ENCODE results near the gene RAPSN. TPM values are rescaled to one million over a fixed set of nuclear protein-coding genes. Genes with fewer than 3 reads are reported as not detected.

RAPSN gene
- total RNA-seq, 1 donor from 2014 or later, result 0.17 TPM

DNA sequence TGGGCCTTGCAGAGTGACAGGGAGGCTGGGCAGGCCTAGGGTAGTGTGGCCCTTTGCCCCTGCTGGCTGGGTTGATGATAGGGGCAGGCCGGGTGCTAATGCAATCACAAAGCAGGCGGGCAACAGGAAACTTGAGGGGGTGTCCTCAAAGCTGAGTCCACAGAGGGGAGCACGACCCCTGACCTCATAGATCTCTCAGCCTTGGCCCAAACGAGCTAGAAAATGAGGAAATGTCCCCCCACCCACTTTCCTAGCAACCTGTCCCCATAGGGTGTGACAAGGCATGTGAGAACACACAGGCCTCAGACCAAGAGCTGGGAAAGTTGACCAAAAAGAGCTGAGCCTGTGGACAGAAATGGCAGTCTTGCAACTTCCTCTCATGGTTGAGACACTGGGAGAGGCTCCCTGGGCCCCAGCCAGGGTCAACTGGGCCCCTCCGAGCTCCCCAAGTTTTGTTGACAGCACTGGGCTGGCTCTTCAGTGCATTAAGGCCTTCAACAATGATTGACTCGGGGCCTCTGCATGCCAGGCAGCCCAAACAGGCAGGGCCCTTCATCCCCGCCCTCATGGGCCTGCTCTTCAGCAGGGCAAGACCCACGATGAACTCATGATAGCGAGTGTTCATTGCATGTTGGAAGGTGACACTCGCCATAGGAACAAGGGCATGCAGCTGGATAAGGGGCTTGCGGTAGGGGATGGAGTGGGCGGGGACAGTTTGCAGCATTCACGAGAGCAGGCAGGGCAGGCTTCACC lies 60.8 kb downstream of the RAPSN start:
- no peak for DNase-seq

Other genes with a start within 250 kb of the RAPSN start
- 59.2 and 71.9 TPM in 2 replicates for gene DDB2, start 234.2 kb downstream of the RAPSN start, total RNA-seq
- gene ACP2, start 200.3 kb downstream of the RAPSN start, total RNA-seq, result 52.6 and 64.2 TPM in 2 replicates
- gene NR1H3, start 191.1 kb downstream of the RAPSN start, total RNA-seq, result 34.7 and 36.6 TPM in 2 replicates
- 29.8 and 33.6 TPM in 2 replicates for gene MADD, start 179.0 kb downstream of the RAPSN start, total RNA-seq
- gene MYBPC3, start 96.4 kb downstream of the RAPSN start, total RNA-seq, result not detected in 2 replicates
- gene SPI1, start 70.6 kb downstream of the RAPSN start, total RNA-seq, result not detected in 2 replicates
- gene SLC39A13, start 40.5 kb downstream of the RAPSN start, total RNA-seq, result 72.8 and 78.0 TPM in 2 replicates
- gene PSMC3, start 22.7 kb downstream of the RAPSN start, total RNA-seq, result 147 and 248 TPM in 2 replicates
- gene CELF1, start 104.0 kb upstream of the RAPSN start, total RNA-seq, result 97.0 and 115 TPM in 2 replicates
- gene PTPMT1, start 116.5 kb upstream of the RAPSN start, total RNA-seq, result 83.2 and 110 TPM in 2 replicates
- gene KBTBD4, start 129.8 kb upstream of the RAPSN start, total RNA-seq, result 39.3 and 51.7 TPM in 2 replicates
- 57.3 and 101 TPM in 2 replicates for gene NDUFS3, start 129.9 kb upstream of the RAPSN start, total RNA-seq
- gene FAM180B, start 137.5 kb upstream of the RAPSN start, total RNA-seq, result not detected in 2 replicates
- gene C1QTNF4, start 145.3 kb upstream of the RAPSN start, total RNA-seq, result 0.34 and 0.37 TPM in 2 replicates
- 104 and 133 TPM in 2 replicates for gene MTCH2, start 193.4 kb upstream of the RAPSN start, total RNA-seq